GM12878 (cell line): ENCODE data around the gene TLCD2.
"Not testable (repeated sequence)": the region's sequence is repeated elsewhere in the genome, so short reads cannot be mapped to it uniquely, and the experiment has no call there.

ENCODE experiments used
- EED ChIP-seq: sonication (generic); IDR thresholded peaks from 2 replicates; pipeline ENCODE4 v1.6.1; 2016; ENCODE audit warnings: antibody characterized with exemption, low read depth
- POLR2AphosphoS2 ChIP-seq: IDR thresholded peaks from 2 replicates; pipeline ENCODE4 v1.6.1; 2011; ENCODE audit warnings: low read depth, mild to moderate bottlenecking, low read length, improper control_type of control experiment, moderate library complexity
- SMC3 ChIP-seq: IDR thresholded peaks from 2 replicates; pipeline ENCODE4 v1.6.1; 2011; ENCODE audit warnings: low read length, improper control_type of control experiment, borderline replicate concordance
- YY1 ChIP-seq: IDR thresholded peaks from 2 replicates; pipeline ENCODE4 v1.6.1; 2011; ENCODE audit warnings: low read depth, mild to moderate bottlenecking, low read length
- ZNF384 ChIP-seq: IDR thresholded peaks from 2 replicates; pipeline ENCODE4 v1.6.1; 2012; ENCODE audit warnings: low read depth, mild to moderate bottlenecking, low read length, improper control_type of control experiment, borderline replicate concordance
- TF ChIP-seq, protein P1 (sequence below), 3 experiments: IDR thresholded peaks in 2 of 3; conservative IDR thresholded peaks in 1 of 3; 2 replicates each; pipeline ENCODE4 v1.5.1; 2011; ENCODE audit warnings: low read depth in 3 of 3, low read length in 3 of 3, mild to moderate bottlenecking in 3 of 3, control low read depth in 2 of 3, moderate library complexity in 2 of 3, inconsistent platforms in 1 of 3, mixed read lengths in 1 of 3; ENCODE audit not compliant: control insufficient read depth in 2 of 3, insufficient read depth in 1 of 3; ENCODE audit errors: extremely low read depth in 1 of 3
- TF ChIP-seq, protein P2 (sequence below): fragments of 450-650 bp; formaldehyde crosslinking; IDR thresholded peaks from 2 replicates; pipeline ENCODE4 v1.4.0; 2020; ENCODE audit warnings: mild to moderate bottlenecking, moderate library complexity

GRCh38 chr17:1663934-1664333 is 46.2 kb downstream of the TLCD2 start:
- TF ChIP-seq, protein P1, sequence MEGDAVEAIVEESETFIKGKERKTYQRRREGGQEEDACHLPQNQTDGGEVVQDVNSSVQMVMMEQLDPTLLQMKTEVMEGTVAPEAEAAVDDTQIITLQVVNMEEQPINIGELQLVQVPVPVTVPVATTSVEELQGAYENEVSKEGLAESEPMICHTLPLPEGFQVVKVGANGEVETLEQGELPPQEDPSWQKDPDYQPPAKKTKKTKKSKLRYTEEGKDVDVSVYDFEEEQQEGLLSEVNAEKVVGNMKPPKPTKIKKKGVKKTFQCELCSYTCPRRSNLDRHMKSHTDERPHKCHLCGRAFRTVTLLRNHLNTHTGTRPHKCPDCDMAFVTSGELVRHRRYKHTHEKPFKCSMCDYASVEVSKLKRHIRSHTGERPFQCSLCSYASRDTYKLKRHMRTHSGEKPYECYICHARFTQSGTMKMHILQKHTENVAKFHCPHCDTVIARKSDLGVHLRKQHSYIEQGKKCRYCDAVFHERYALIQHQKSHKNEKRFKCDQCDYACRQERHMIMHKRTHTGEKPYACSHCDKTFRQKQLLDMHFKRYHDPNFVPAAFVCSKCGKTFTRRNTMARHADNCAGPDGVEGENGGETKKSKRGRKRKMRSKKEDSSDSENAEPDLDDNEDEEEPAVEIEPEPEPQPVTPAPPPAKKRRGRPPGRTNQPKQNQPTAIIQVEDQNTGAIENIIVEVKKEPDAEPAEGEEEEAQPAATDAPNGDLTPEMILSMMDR (IDR thresholded peaks at IDR 0.05 in 2 of 3, conservative IDR thresholded peaks at IDR 0.05 in 1 of 3; ENCODE audit: control insufficient read depth in 2 of 3, extremely low read depth in 1 of 3, insufficient read depth in 1 of 3, low read depth in 3 of 3, low read length in 3 of 3), result not testable (repeated sequence)
- TF ChIP-seq, protein P2, sequence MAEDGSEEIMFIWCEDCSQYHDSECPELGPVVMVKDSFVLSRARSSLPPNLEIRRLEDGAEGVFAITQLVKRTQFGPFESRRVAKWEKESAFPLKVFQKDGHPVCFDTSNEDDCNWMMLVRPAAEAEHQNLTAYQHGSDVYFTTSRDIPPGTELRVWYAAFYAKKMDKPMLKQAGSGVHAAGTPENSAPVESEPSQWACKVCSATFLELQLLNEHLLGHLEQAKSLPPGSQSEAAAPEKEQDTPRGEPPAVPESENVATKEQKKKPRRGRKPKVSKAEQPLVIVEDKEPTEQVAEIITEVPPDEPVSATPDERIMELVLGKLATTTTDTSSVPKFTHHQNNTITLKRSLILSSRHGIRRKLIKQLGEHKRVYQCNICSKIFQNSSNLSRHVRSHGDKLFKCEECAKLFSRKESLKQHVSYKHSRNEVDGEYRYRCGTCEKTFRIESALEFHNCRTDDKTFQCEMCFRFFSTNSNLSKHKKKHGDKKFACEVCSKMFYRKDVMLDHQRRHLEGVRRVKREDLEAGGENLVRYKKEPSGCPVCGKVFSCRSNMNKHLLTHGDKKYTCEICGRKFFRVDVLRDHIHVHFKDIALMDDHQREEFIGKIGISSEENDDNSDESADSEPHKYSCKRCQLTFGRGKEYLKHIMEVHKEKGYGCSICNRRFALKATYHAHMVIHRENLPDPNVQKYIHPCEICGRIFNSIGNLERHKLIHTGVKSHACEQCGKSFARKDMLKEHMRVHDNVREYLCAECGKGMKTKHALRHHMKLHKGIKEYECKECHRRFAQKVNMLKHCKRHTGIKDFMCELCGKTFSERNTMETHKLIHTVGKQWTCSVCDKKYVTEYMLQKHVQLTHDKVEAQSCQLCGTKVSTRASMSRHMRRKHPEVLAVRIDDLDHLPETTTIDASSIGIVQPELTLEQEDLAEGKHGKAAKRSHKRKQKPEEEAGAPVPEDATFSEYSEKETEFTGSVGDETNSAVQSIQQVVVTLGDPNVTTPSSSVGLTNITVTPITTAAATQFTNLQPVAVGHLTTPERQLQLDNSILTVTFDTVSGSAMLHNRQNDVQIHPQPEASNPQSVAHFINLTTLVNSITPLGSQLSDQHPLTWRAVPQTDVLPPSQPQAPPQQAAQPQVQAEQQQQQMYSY (CRISPR knock-in tag), result not testable (repeated sequence)
- not testable (repeated sequence) for TF ChIP-seq SMC3, EED, ZNF384, POLR2AphosphoS2, YY1
